AG10803 (cell line): Measurements from ENCODE around the gene PPP1R3D.
A peak's percentile ranks its signal among the peaks of the same experiment; 100 is the strongest.

Experiments used
- DNase-seq: peaks from one replicate; pipeline ENCODE4 v3.0.0; 2010; ENCODE audit warnings: low read depth
- H3K4me3 ChIP-seq: 2 replicates; pipeline ENCODE4 v1.5.1; 2011; ENCODE audit warnings: mild to moderate bottlenecking, low read length, control low read depth
- TF ChIP-seq, protein P1 (sequence below): conservative IDR thresholded peaks from 2 replicates; pipeline ENCODE4 v1.5.1; 2011; ENCODE audit warnings: mild to moderate bottlenecking, low read length, control low read depth, inconsistent platforms

The PPP1R3D gene

DNA sequence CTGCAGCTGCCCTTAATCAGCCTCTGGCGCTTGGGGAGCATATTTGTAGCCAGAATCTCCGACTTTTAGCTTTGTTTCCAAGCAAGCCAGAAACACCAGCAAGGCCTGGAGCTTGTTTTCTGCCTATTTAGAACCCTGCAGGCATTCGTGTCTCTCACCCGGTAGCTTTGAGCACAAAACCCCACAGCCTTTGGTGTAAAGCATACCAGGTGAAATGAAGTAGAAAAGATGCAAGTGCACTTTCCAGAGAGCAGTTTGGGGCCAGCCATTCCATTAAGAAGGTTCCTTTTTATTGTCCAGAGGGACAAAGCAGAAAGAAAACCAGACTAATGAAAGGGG lies 820 bp upstream of the PPP1R3D start:
- TF ChIP-seq, protein P1, sequence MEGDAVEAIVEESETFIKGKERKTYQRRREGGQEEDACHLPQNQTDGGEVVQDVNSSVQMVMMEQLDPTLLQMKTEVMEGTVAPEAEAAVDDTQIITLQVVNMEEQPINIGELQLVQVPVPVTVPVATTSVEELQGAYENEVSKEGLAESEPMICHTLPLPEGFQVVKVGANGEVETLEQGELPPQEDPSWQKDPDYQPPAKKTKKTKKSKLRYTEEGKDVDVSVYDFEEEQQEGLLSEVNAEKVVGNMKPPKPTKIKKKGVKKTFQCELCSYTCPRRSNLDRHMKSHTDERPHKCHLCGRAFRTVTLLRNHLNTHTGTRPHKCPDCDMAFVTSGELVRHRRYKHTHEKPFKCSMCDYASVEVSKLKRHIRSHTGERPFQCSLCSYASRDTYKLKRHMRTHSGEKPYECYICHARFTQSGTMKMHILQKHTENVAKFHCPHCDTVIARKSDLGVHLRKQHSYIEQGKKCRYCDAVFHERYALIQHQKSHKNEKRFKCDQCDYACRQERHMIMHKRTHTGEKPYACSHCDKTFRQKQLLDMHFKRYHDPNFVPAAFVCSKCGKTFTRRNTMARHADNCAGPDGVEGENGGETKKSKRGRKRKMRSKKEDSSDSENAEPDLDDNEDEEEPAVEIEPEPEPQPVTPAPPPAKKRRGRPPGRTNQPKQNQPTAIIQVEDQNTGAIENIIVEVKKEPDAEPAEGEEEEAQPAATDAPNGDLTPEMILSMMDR, result no peak
- no peak for DNase-seq
- peak overlapping the region; percentile 82 for H3K4me3 ChIP-seq

DNA sequence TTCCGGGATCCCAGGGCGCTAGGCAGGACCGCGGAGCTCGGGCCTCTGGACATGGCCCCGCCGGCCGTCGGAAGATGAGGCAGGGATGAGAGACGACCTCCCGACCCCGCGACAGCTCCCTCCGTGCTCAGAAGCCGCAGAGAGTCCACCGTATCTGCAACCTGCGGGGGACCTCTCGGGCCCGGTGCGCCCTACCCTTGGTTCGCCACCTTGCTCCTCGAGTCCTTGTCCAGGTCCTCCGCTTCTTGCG lies 301 bp downstream of the PPP1R3D start:
- TF ChIP-seq, protein P1, result no peak
- DNase-seq, result no peak
- peak overlapping the region; percentile 72 for H3K4me3 ChIP-seq

DNA sequence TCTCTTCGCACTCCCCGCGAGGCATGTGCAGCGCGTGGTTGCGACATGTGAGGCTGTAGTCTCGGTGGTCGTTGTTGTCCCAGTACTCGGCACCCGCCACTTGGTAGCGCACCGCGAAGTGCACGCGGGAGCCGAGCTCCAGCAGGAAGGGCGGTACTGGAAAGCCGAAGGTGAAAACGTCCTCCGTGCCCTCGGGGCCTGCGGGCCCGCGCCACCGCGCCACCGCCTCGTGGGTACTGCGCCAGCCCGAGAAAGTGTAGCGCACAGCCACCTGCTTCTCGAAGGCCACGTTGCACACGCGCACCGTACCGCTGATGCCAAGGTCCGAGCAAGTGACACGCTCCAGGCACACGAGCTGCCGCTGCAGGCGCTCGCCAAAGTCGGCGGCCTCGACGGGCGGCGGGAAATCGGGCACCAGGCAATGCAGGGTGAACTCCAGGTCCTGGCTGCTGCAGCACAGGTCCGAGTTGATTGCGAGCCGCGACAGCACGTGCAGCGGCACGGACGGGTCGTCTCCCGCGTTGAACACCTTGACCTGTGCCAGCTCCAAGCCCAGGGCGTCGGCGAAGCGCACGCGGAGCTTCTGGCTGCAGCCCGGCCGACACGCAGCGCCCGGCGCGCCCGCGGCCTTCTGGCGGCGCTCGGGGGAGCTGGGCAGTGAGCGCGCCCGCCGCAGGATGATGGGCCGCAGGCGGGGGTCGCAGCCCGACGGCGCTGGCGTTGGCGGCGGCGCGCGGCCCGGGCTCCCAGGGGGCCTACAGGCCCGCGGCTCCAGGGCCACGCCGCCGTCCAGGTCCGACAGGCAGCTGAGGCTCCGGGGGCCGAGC lies 840 bp downstream of the PPP1R3D start:
- TF ChIP-seq, protein P1, result no peak
- DNase-seq, result no peak

DNA sequence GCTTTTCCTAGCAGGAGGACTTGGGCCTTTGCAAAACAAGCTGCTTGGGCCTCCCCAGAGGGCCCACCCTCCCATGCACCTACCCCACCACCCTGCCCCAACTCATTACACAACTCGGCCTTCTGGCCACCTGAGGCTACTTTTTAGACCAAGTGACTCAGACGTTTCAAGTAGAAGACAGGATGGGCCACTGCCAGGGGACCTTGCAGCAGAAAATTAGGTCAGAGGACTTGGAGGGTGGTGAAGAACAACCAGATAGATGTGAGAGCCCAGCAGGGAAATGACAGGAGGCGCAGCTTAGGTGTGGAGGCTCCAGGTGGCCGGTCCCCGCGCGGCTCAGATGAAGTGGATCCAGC lies 1.4 kb downstream of the PPP1R3D start:
- TF ChIP-seq, protein P1, result no peak
- peak overlapping the region; percentile 59 for H3K4me3 ChIP-seq
- DNase-seq, result peak; percentile 47

More for the DNA sequence above, 840 bp downstream of the PPP1R3D start:
- peak overlapping the region; percentile 72 for H3K4me3 ChIP-seq

DNA sequence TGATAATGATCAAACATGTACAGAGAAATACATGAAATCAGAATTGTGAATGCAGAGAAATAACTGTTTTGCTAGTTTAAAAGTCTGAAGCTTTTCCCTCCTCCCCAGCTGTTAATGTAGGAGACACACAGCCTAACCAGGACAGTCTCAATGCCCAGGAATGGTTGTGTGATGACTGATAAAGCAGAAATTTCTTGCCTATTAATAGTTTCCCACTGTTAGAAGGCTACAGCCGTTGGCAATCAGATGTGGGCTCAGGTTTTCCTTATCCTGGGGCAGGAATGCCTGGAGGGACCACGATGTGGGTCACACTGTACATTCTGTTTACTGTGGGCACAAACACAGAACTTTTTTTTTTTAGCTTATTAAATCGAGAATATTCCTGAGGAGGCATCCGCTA lies 1.9 kb downstream of the PPP1R3D start:
- H3K4me3 ChIP-seq, result peak overlapping the region; percentile 59
- peak; percentile 74 for DNase-seq

DNA sequence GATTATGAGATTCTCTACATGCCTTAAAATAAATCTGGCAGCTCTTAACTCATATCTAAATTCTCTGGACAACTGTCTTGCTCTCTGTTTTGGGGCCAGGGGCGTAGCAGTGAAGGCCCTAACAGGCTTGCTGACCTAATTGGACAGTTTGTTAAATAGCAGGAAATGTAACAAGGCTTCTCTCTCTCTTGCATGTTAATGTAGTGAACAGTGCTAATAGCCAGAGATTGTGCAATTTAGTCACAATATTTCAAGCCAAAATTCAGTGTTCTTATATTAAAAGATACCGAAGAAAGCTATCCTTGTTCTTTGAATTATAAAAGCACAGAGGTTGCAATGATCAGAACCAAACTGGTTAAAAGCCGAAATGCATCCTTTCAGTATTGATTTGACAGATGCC lies 3.0 kb downstream of the PPP1R3D start:
- TF ChIP-seq, protein P1, result no peak
- H3K4me3 ChIP-seq, result peak overlapping the region; percentile 14
- peak; percentile 35 for DNase-seq

More for the DNA sequence above, 1.9 kb downstream of the PPP1R3D start:
- TF ChIP-seq, protein P1, result no peak

DNA sequence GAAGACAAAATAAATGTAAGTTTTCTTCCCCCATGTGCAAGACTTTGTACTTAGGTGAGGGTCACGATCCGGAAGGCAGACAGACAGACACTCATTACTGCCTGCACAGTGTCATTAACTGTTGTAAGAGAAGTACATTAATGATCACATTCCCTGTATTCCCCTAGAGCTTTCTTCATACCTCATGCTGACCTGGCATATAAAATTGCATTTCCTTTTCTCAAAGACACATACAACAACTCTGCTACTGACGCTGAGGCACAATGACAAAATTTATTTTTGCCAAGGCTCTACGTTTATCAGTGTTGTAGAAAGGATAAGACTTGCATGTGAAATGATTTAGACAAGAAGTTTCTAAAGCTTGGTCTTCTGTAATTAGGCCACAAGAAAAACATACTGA lies 3.7 kb downstream of the PPP1R3D start:
- DNase-seq, result no peak
- TF ChIP-seq, protein P1, result no peak

More for the DNA sequence above, 3.7 kb downstream of the PPP1R3D start:
- H3K4me3 ChIP-seq, result no peak overlapping the region
